Large intestine (tissue), 1 donor: ENCODE measurements around the gene CCDC85B. TPM values are rescaled to one million over a fixed set of nuclear protein-coding genes. Genes with fewer than 3 reads are reported as not detected.

Source experiments
- polyA plus RNA-seq: library from polyadenylated mRNA; unstranded; fragments of 120-200 nt; gene quantifications from one replicate; pipeline ENCODE4 v1.2.1, GENCODE V29; 2013

Gene CCDC85B
- polyA plus RNA-seq, 1 donor, result 10.9 TPM

Other genes with a start within 250 kb of the CCDC85B start
- gene RELA, start 227.8 kb upstream of the CCDC85B start, polyA plus RNA-seq, result 53.8 TPM
- 57.8 TPM for gene KAT5, start 178.4 kb upstream of the CCDC85B start, polyA plus RNA-seq
- gene RNASEH2C, start 169.9 kb upstream of the CCDC85B start, polyA plus RNA-seq, result 38.9 TPM
- gene AP5B1, start 109.7 kb upstream of the CCDC85B start, polyA plus RNA-seq, result 15.2 TPM
- gene OVOL1, start 103.6 kb upstream of the CCDC85B start, polyA plus RNA-seq, result 32.6 TPM
- 6.3 TPM for gene SNX32, start 56.7 kb upstream of the CCDC85B start, polyA plus RNA-seq
- gene CFL1, start 32.5 kb upstream of the CCDC85B start, polyA plus RNA-seq, result 933 TPM
- gene MUS81, start 30.2 kb upstream of the CCDC85B start, polyA plus RNA-seq, result 62.1 TPM
- gene EFEMP2, start 17.9 kb upstream of the CCDC85B start, polyA plus RNA-seq, result 37.7 TPM
- 2.4 TPM for gene CTSW, start 10.8 kb upstream of the CCDC85B start, polyA plus RNA-seq
- 59.9 TPM for gene FIBP, start 2.2 kb upstream of the CCDC85B start, polyA plus RNA-seq
- 0.15 TPM for gene FOSL1, start 9.7 kb downstream of the CCDC85B start, polyA plus RNA-seq
- 30.3 TPM for gene C11orf68, start 28.4 kb downstream of the CCDC85B start, polyA plus RNA-seq
- gene DRAP1, start 28.8 kb downstream of the CCDC85B start, polyA plus RNA-seq, result 71.0 TPM
- gene TSGA10IP, start 54.8 kb downstream of the CCDC85B start, polyA plus RNA-seq, result not detected
- gene SART1, start 71.1 kb downstream of the CCDC85B start, polyA plus RNA-seq, result 38.1 TPM
- 33.5 TPM for gene EIF1AD, start 111.5 kb downstream of the CCDC85B start, polyA plus RNA-seq
- gene BANF1, start 111.8 kb downstream of the CCDC85B start, polyA plus RNA-seq, result 120 TPM
- gene CST6, start 121.3 kb downstream of the CCDC85B start, polyA plus RNA-seq, result 1.7 TPM
- gene CATSPER1, start 135.8 kb downstream of the CCDC85B start, polyA plus RNA-seq, result not detected
- gene GAL3ST3, start 158.5 kb downstream of the CCDC85B start, polyA plus RNA-seq, result 0.39 TPM
- 146 TPM for gene SF3B2, start 161.7 kb downstream of the CCDC85B start, polyA plus RNA-seq
- 30.3 TPM for gene PACS1, start 179.6 kb downstream of the CCDC85B start, polyA plus RNA-seq